HG03060 (cell line): ENCODE measurements around the gene LRFN4.

ENCODE experiments used
- ATAC-seq: cut with Tn5 transposase; IDR thresholded peaks from one replicate; pipeline ENCODE4 v1.9.1; 2021; ENCODE audit warnings: low read depth, moderate number of reproducible peaks; ENCODE audit not compliant: unreplicated experiment

LRFN4 gene

GRCh38 chr11:66885469-66885868 lies 28.6 kb downstream of the LRFN4 start:
- no peak for ATAC-seq

GRCh38 chr11:66885950-66886440 lies 29.1 kb downstream of the LRFN4 start:
- ATAC-seq: no peak

- ATAC-seq: no peak
Observed at GRCh38 chr11:66886671-66887221, 29.9 kb downstream of the LRFN4 start.

- ATAC-seq: no peak
Observed at GRCh38 chr11:66887526-66887925, 30.7 kb downstream of the LRFN4 start.

GRCh38 chr11:66888282-66888681 lies 31.4 kb downstream of the LRFN4 start:
- ATAC-seq: no peak

GRCh38 chr11:66889960-66890359 lies 33.1 kb downstream of the LRFN4 start:
- no peak for ATAC-seq

GRCh38 chr11:66891851-66892660 lies 35.2 kb downstream of the LRFN4 start:
- ATAC-seq: peak; percentile 86

- no peak for ATAC-seq
Observed at GRCh38 chr11:66892911-66893310, 36.0 kb downstream of the LRFN4 start.

- ATAC-seq: no peak
Observed at GRCh38 chr11:66894141-66894540, 37.3 kb downstream of the LRFN4 start.

- no peak for ATAC-seq
Observed at GRCh38 chr11:66901964-66902390, 45.1 kb downstream of the LRFN4 start.

- ATAC-seq: no peak
Observed at GRCh38 chr11:66902486-66903177, 45.8 kb downstream of the LRFN4 start.

- ATAC-seq: no peak
Observed at GRCh38 chr11:66904055-66904454, 47.2 kb downstream of the LRFN4 start.

GRCh38 chr11:66904561-66904960 lies 47.7 kb downstream of the LRFN4 start:
- no peak for ATAC-seq

GRCh38 chr11:66904981-66905521 lies 48.2 kb downstream of the LRFN4 start:
- ATAC-seq: no peak

GRCh38 chr11:66905631-66906030 lies 48.8 kb downstream of the LRFN4 start:
- no peak for ATAC-seq

GRCh38 chr11:66906061-66906733 lies 49.3 kb downstream of the LRFN4 start:
- no peak for ATAC-seq

- no peak for ATAC-seq
Observed at GRCh38 chr11:66907751-66908630, 51.1 kb downstream of the LRFN4 start.

GRCh38 chr11:66909181-66909580 lies 52.3 kb downstream of the LRFN4 start:
- ATAC-seq: no peak

- ATAC-seq: no peak
Observed at GRCh38 chr11:66910016-66910415, 53.2 kb downstream of the LRFN4 start.
